ENCODE data around the gene TWF2.
"Not testable (repeated sequence)": the region's sequence is repeated elsewhere in the genome, so short reads cannot be mapped to it uniquely, and the experiment has no call there.

TWF2 gene

GRCh38 chr3:52238761-52239701 lies at the start of gene TWF2:
TWF2 (minus strand) TSS chr3:52239158; CDS start chr3:52239016, 142 bp downstream.
- peak; percentile 81 for DNase-seq

- DNase-seq = no peak
These were observed 49.7 kb upstream of the TWF2 start for GRCh38 chr3:52288674-52289073.

- DNase-seq = no peak
These were observed 47.8 kb upstream of the TWF2 start for GRCh38 chr3:52286777-52287110.

GRCh38 chr3:52284051-52284450 lies 45.1 kb upstream of the TWF2 start:
- DNase-seq = not testable (repeated sequence)

GRCh38 chr3:52283306-52283705 lies 44.3 kb upstream of the TWF2 start:
- no peak for DNase-seq

- DNase-seq = peak; percentile 54
These were observed 43.2 kb upstream of the TWF2 start for GRCh38 chr3:52281981-52282801.

GRCh38 chr3:52280050-52280461 lies 41.1 kb upstream of the TWF2 start:
- DNase-seq = no peak

GRCh38 chr3:52279596-52279995 lies 40.6 kb upstream of the TWF2 start:
- DNase-seq = no peak

- peak; percentile 97 for DNase-seq
These were observed 39.6 kb upstream of the TWF2 start, which contains the start of gene WDR82 for GRCh38 chr3:52278510-52279069. WDR82 (minus strand) TSS chr3:52278649; CDS start chr3:52278361, 288 bp downstream.

GRCh38 chr3:52277972-52278509 lies 39.1 kb upstream of the TWF2 start:
- DNase-seq = peak; percentile 62

GRCh38 chr3:52277071-52277964 lies 38.4 kb upstream of the TWF2 start:
- DNase-seq = peak; percentile 70

GRCh38 chr3:52274781-52275180 lies 35.8 kb upstream of the TWF2 start:
- not testable (repeated sequence) for DNase-seq

GRCh38 chr3:52272831-52273230 lies 33.9 kb upstream of the TWF2 start:
- no peak for DNase-seq

GRCh38 chr3:52272172-52272571 lies 33.2 kb upstream of the TWF2 start:
- DNase-seq = not testable (repeated sequence)

- DNase-seq = no peak
These were observed 31.3 kb upstream of the TWF2 start for GRCh38 chr3:52270252-52270754.

GRCh38 chr3:52269776-52270175 lies 30.8 kb upstream of the TWF2 start:
- no peak for DNase-seq

GRCh38 chr3:52268036-52268435 lies 29.1 kb upstream of the TWF2 start:
- no peak for DNase-seq

- DNase-seq = no peak
These were observed 26.4 kb upstream of the TWF2 start for GRCh38 chr3:52265387-52265786.

GRCh38 chr3:52262447-52262846 lies 23.5 kb upstream of the TWF2 start:
- DNase-seq = no peak

GRCh38 chr3:52259448-52259847 lies 20.5 kb upstream of the TWF2 start:
- no peak for DNase-seq

GRCh38 chr3:52259035-52259434 lies 20.1 kb upstream of the TWF2 start:
- no peak for DNase-seq

GRCh38 chr3:52257911-52258310 lies 19.0 kb upstream of the TWF2 start:
- DNase-seq = no peak

Measured in activated gamma-delta T cell treated with Interleukin-2 at 50 U/mL for 16 hours (primary cell).